Ishikawa (cell line): ENCODE data around the gene DISP2.

Source experiments
- CEBPB ChIP-seq: IDR thresholded peaks from 2 replicates; pipeline ENCODE4 v1.6.1; 2012
- CREB1 ChIP-seq: IDR thresholded peaks from 2 replicates; pipeline ENCODE4 v1.6.1; 2012; ENCODE audit warnings: low read depth
- EGR1 ChIP-seq: IDR thresholded peaks from 2 replicates; pipeline ENCODE4 v1.6.1; 2012
- EP300 ChIP-seq: IDR thresholded peaks from 2 replicates; pipeline ENCODE4 v1.6.1; 2012; ENCODE audit warnings: borderline replicate concordance
- FOXM1 ChIP-seq: IDR thresholded peaks from 2 replicates; pipeline ENCODE4 v1.6.1; 2012; ENCODE audit warnings: low read depth, borderline replicate concordance
- NFIC ChIP-seq: IDR thresholded peaks from 2 replicates; pipeline ENCODE4 v1.6.1; 2012
- RAD21 ChIP-seq: IDR thresholded peaks from 2 replicates; pipeline ENCODE4 v1.6.1; 2012; ENCODE audit warnings: low read depth
- TAF1 ChIP-seq: IDR thresholded peaks from 2 replicates; pipeline ENCODE4 v1.6.1; 2012; ENCODE audit warnings: low read depth, mild to moderate bottlenecking
- TCF12 ChIP-seq: IDR thresholded peaks from 2 replicates; pipeline ENCODE4 v1.6.1; 2012; ENCODE audit warnings: low read depth
- TEAD4 ChIP-seq: IDR thresholded peaks from 2 replicates; pipeline ENCODE4 v1.6.1; 2012
- USF1 ChIP-seq: IDR thresholded peaks from 2 replicates; pipeline ENCODE4 v1.6.1; 2012
- YY1 ChIP-seq: IDR thresholded peaks from 2 replicates; pipeline ENCODE4 v1.6.1; 2012; ENCODE audit warnings: low read depth
- ZBTB7A ChIP-seq: IDR thresholded peaks from 2 replicates; pipeline ENCODE4 v1.6.1; 2012; ENCODE audit warnings: low read depth
- TF ChIP-seq, protein P1 (sequence below): IDR thresholded peaks from 2 replicates; pipeline ENCODE4 v1.6.1; 2012; ENCODE audit warnings: low read depth, mild to moderate bottlenecking
- TF ChIP-seq, protein P2 (sequence below): IDR thresholded peaks from 2 replicates; pipeline ENCODE4 v1.6.1; 2012

The DISP2 gene

DNA sequence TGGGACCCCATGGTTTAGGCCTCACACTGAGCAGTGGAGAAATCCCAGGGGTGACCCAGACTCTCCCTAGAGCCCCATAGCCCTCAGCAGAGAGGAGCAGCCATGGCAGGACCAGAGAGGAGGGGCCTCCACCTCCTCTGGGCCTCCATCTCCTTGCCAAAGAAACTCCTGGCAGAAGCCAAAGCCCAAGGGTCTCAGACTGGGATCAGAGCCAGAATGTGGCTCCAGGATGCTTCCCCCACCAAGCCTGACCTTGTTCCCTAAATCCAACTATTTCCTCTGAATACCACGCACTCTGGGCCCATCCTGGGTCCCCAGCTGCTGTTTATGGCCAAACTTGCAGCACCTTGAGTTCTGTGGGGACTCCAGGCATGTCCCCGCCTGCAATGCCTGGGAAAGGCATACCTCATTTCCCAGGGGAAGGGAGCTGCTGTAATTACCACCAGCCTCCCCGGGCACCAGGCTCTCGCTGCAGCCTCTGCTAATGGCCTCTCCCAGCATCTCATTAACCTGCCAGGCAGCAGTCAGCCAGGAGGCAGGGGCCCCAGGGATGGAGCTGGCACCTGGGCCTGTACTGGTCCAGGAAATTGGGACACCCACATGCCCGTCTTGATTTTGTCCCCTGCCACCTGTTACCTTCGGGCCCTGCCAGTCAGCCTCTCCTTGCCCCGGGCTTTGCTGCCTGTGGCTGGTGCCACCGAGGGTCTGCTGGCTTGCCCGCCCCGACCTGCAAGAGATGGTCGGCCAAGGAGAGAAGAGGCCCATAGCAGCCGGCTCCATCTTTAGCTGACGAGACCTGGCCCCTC lies 21.9 kb upstream of the DISP2 start:
- no peak for TF ChIP-seq FOXM1
- TF ChIP-seq CREB1 = no peak
- TF ChIP-seq, protein P1, sequence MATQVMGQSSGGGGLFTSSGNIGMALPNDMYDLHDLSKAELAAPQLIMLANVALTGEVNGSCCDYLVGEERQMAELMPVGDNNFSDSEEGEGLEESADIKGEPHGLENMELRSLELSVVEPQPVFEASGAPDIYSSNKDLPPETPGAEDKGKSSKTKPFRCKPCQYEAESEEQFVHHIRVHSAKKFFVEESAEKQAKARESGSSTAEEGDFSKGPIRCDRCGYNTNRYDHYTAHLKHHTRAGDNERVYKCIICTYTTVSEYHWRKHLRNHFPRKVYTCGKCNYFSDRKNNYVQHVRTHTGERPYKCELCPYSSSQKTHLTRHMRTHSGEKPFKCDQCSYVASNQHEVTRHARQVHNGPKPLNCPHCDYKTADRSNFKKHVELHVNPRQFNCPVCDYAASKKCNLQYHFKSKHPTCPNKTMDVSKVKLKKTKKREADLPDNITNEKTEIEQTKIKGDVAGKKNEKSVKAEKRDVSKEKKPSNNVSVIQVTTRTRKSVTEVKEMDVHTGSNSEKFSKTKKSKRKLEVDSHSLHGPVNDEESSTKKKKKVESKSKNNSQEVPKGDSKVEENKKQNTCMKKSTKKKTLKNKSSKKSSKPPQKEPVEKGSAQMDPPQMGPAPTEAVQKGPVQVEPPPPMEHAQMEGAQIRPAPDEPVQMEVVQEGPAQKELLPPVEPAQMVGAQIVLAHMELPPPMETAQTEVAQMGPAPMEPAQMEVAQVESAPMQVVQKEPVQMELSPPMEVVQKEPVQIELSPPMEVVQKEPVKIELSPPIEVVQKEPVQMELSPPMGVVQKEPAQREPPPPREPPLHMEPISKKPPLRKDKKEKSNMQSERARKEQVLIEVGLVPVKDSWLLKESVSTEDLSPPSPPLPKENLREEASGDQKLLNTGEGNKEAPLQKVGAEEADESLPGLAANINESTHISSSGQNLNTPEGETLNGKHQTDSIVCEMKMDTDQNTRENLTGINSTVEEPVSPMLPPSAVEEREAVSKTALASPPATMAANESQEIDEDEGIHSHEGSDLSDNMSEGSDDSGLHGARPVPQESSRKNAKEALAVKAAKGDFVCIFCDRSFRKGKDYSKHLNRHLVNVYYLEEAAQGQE = no peak
- no peak for TF ChIP-seq CEBPB
- TF ChIP-seq, protein P2, sequence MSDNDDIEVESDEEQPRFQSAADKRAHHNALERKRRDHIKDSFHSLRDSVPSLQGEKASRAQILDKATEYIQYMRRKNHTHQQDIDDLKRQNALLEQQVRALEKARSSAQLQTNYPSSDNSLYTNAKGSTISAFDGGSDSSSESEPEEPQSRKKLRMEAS = no peak
- TF ChIP-seq RAD21 = no peak
- no peak for TF ChIP-seq YY1
- TF ChIP-seq TEAD4 = no peak
- no peak for TF ChIP-seq EP300
- no peak for TF ChIP-seq TAF1
- TF ChIP-seq ZBTB7A = no peak
- no peak for TF ChIP-seq EGR1
- TF ChIP-seq TCF12 = no peak
- no peak for TF ChIP-seq USF1

- TF ChIP-seq TAF1 = no peak
- no peak for TF ChIP-seq NFIC
- TF ChIP-seq FOXM1 = no peak
- TF ChIP-seq EP300 = no peak
- TF ChIP-seq TEAD4 = no peak
- no peak for TF ChIP-seq CEBPB
- no peak for TF ChIP-seq ZBTB7A
- TF ChIP-seq TCF12 = no peak
- TF ChIP-seq RAD21 = no peak
- TF ChIP-seq YY1 = no peak
- TF ChIP-seq, protein P1 = no peak
- TF ChIP-seq USF1 = no peak
- TF ChIP-seq, protein P2 = no peak
- no peak for TF ChIP-seq EGR1
- no peak for TF ChIP-seq CREB1
Observed at GRCh38 chr15:40336744-40337122, 21.3 kb upstream of the DISP2 start.

DNA sequence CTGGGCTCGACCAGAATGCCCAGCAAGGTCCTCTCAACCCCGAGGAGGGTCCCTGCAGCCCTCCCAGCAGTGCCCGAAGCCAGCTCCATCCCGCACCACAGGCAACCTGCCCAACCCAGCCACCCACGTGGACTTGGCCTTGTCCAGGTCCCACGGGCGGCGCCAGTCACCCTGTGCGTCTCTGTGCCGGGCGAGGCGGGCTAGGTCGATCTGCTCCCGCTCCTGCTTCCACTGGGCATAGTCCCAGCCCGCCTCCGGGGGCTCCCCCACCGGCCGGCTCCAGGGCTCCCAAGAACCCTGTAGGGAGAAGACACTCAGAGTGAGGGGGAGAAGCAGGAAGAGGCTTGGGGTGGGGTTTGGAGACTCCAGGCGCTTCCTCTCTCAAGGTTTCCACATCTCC lies 20.4 kb upstream of the DISP2 start:
- TF ChIP-seq YY1 (no peak), ZBTB7A (no peak), CREB1 (no peak), CEBPB (no peak), EGR1 (no peak), USF1 (no peak), NFIC (no peak), TEAD4 (no peak)
- TF ChIP-seq, protein P1 = no peak

- TF ChIP-seq RAD21 (peak; percentile 75), ZBTB7A (peak; percentile 68), FOXM1 (no peak)
- TF ChIP-seq, protein P2 = 0 out of 2 replicates have a peak, but pooled peaks have one; percentile 41
Observed at GRCh38 chr15:40338041-40338657, 19.9 kb upstream of the DISP2 start.
